ENCODE data around the gene KRTAP5-5. TPM values are rescaled to one million over a fixed set of nuclear protein-coding genes. Genes with fewer than 3 reads are reported as not detected.
"Not testable (repeated sequence)": the region's sequence is repeated elsewhere in the genome, so short reads cannot be mapped to it uniquely, and the experiment has no call there.

KRTAP5-5 gene
- polyA plus RNA-seq, 3 donors from 2014 or later, result not detected

- no peaks in the 10 kb centered on the region for H3K4me1 Mint-ChIP-seq
- H3K27ac Mint-ChIP-seq, result no peak overlapping the region
- H3K4me3 Mint-ChIP-seq, result no peak overlapping the region
- DNase-seq, result no peak
- H3K27me3 Mint-ChIP-seq (ENCODE audit: low read depth in 3 of 3), result peaks cover 0 to 7% (median 3%) of the 10 kb centered on the region in 3 donors
- no peaks in the 10 kb centered on the region for H3K36me3 Mint-ChIP-seq
- no peaks in the 10 kb centered on the region for H3K9me3 Mint-ChIP-seq
Measured at GRCh38 chr11:1641096-1641495, 11.5 kb downstream of the KRTAP5-5 start.

- Mint-ChIP-seq H3K9me3 (no peaks in the 10 kb centered on the region), H3K4me1 (no peaks in the 10 kb centered on the region), H3K36me3 (no peaks in the 10 kb centered on the region), H3K27me3 (ENCODE audit: low read depth in 3 of 3) (peaks cover 0 to 3% (median 0%) of the 10 kb centered on the region in 3 donors), H3K4me3 (no peak overlapping the region), H3K27ac (no peak overlapping the region)
- no peak for DNase-seq
Measured at GRCh38 chr11:1642288-1643145, 12.9 kb downstream of the KRTAP5-5 start.

GRCh38 chr11:1643146-1643690 is 13.6 kb downstream of the KRTAP5-5 start:
- H3K36me3 Mint-ChIP-seq, result no peaks in the 10 kb centered on the region
- H3K4me1 Mint-ChIP-seq, result no peaks in the 10 kb centered on the region
- no peak overlapping the region for H3K4me3 Mint-ChIP-seq
- H3K9me3 Mint-ChIP-seq, result no peaks in the 10 kb centered on the region
- DNase-seq, result no peak
- H3K27ac Mint-ChIP-seq, result no peak overlapping the region
- peaks cover 0 to 3% (median 0%) of the 10 kb centered on the region in 3 donors for H3K27me3 Mint-ChIP-seq (ENCODE audit: low read depth in 3 of 3)

GRCh38 chr11:1644601-1645356 is 15.2 kb downstream of the KRTAP5-5 start:
- no peak overlapping the region for H3K27ac Mint-ChIP-seq
- H3K4me3 Mint-ChIP-seq, result no peak overlapping the region
- no peaks in the 10 kb centered on the region for H3K4me1 Mint-ChIP-seq
- H3K36me3 Mint-ChIP-seq, result no peaks in the 10 kb centered on the region
- DNase-seq, result no peak
- H3K9me3 Mint-ChIP-seq, result no peaks in the 10 kb centered on the region
- H3K27me3 Mint-ChIP-seq (ENCODE audit: low read depth in 3 of 3), result peaks cover 0 to 1% (median 0%) of the 10 kb centered on the region in 3 donors

- Mint-ChIP-seq H3K36me3 (no peaks in the 10 kb centered on the region), H3K27me3 (ENCODE audit: low read depth in 3 of 3) (peaks cover 0 to 1% (median 0%) of the 10 kb centered on the region in 3 donors)
Measured at GRCh38 chr11:1645357-1645821, 15.8 kb downstream of the KRTAP5-5 start.

GRCh38 chr11:1646540-1646939 is 17.0 kb downstream of the KRTAP5-5 start:
- H3K4me1 Mint-ChIP-seq; H3K9me3 Mint-ChIP-seq; H3K27ac Mint-ChIP-seq; H3K27me3 Mint-ChIP-seq (ENCODE audit: low read depth in 3 of 3); DNase-seq; H3K4me3 Mint-ChIP-seq; H3K36me3 Mint-ChIP-seq: not testable (repeated sequence)

More at GRCh38 chr11:1645357-1645821, 15.8 kb downstream of the KRTAP5-5 start:
- DNase-seq, result no peak
- Mint-ChIP-seq H3K4me3 (no peak overlapping the region), H3K4me1 (no peaks in the 10 kb centered on the region), H3K27ac (no peak overlapping the region), H3K9me3 (no peaks in the 10 kb centered on the region)

- Mint-ChIP-seq H3K4me1 (no peaks in the 10 kb centered on the region), H3K36me3 (no peaks in the 10 kb centered on the region), H3K9me3 (peaks cover 0 to 2% (median 0%) of the 10 kb centered on the region in 6 donors), H3K27ac (no peak overlapping the region), H3K4me3 (no peak overlapping the region), H3K27me3 (ENCODE audit: low read depth in 3 of 3) (peaks cover 0 to 5% (median 0%) of the 10 kb centered on the region in 3 donors)
- DNase-seq, result no peak
Measured at GRCh38 chr11:1647901-1648652, 18.5 kb downstream of the KRTAP5-5 start.

GRCh38 chr11:1648653-1649420 is 19.3 kb downstream of the KRTAP5-5 start:
- Mint-ChIP-seq H3K36me3 (no peaks in the 10 kb centered on the region), H3K27ac (no peak overlapping the region), H3K4me1 (no peaks in the 10 kb centered on the region), H3K27me3 (ENCODE audit: low read depth in 3 of 3) (peaks cover 0 to 5% (median 0%) of the 10 kb centered on the region in 3 donors), H3K9me3 (peaks cover 0 to 2% (median 0%) of the 10 kb centered on the region in 6 donors), H3K4me3 (no peak overlapping the region)
- no peak for DNase-seq

- Mint-ChIP-seq H3K27ac (no peak overlapping the region), H3K4me1 (no peaks in the 10 kb centered on the region), H3K27me3 (ENCODE audit: low read depth in 3 of 3) (peaks cover 0 to 6% (median 0%) of the 10 kb centered on the region in 3 donors), H3K4me3 (no peak overlapping the region), H3K9me3 (peaks cover 0 to 2% (median 0%) of the 10 kb centered on the region in 6 donors), H3K36me3 (no peaks in the 10 kb centered on the region)
- DNase-seq, result no peak
Measured at GRCh38 chr11:1650034-1650917, 20.7 kb downstream of the KRTAP5-5 start.

GRCh38 chr11:1650918-1651262 is 21.3 kb downstream of the KRTAP5-5 start:
- no peak overlapping the region for H3K27ac Mint-ChIP-seq
- no peaks in the 10 kb centered on the region for H3K4me1 Mint-ChIP-seq
- no peak for DNase-seq
- peaks cover 0 to 2% (median 0%) of the 10 kb centered on the region in 6 donors for H3K9me3 Mint-ChIP-seq
- no peak overlapping the region for H3K4me3 Mint-ChIP-seq
- H3K36me3 Mint-ChIP-seq, result no peaks in the 10 kb centered on the region
- peaks cover 0 to 8% (median 0%) of the 10 kb centered on the region in 3 donors for H3K27me3 Mint-ChIP-seq (ENCODE audit: low read depth in 3 of 3)

- Mint-ChIP-seq H3K27me3 (ENCODE audit: low read depth in 3 of 3) (peaks cover 0 to 10% (median 3%) of the 10 kb centered on the region in 3 donors), H3K4me1 (no peaks in the 10 kb centered on the region), H3K9me3 (peaks cover 0 to 2% (median 0%) of the 10 kb centered on the region in 6 donors), H3K4me3 (no peak overlapping the region), H3K36me3 (no peaks in the 10 kb centered on the region), H3K27ac (no peak overlapping the region)
- no peak for DNase-seq
Measured at GRCh38 chr11:1651411-1651980, 21.9 kb downstream of the KRTAP5-5 start.

- Mint-ChIP-seq H3K4me3 (no peak overlapping the region), H3K27me3 (ENCODE audit: low read depth in 3 of 3) (peaks cover 5 to 10% (median 7%) of the 10 kb centered on the region in 3 donors), H3K27ac (no peak overlapping the region), H3K9me3 (peaks cover 0 to 2% (median 0%) of the 10 kb centered on the region in 6 donors), H3K4me1 (no peaks in the 10 kb centered on the region), H3K36me3 (no peaks in the 10 kb centered on the region)
- no peak for DNase-seq
Measured at GRCh38 chr11:1652026-1652425, 22.5 kb downstream of the KRTAP5-5 start.
